ENCODE measurements around the gene RGN.
"Not testable (repeated sequence)": the region's sequence is repeated elsewhere in the genome, so short reads cannot be mapped to it uniquely, and the experiment has no call there.

Gene RGN

GRCh38 chrX:47078129-47079043 lies at the start of gene RGN:
RGN (plus strand) TSS chrX:47078443; CDS start chrX:47081145, 2,702 bp downstream.
- DNase-seq = peak; percentile 60

- DNase-seq = no peak
Observed at GRCh38 chrX:47030339-47030738, 47.9 kb upstream of the RGN start.

- no peak for DNase-seq
Observed at GRCh38 chrX:47047989-47048388, 30.3 kb upstream of the RGN start.

- DNase-seq = no peak
Observed at GRCh38 chrX:47059142-47059874, 18.9 kb upstream of the RGN start.

- no peak for DNase-seq
Observed at GRCh38 chrX:47060708-47061107, 17.5 kb upstream of the RGN start.

GRCh38 chrX:47061238-47061919 lies 16.9 kb upstream of the RGN start:
- no peak for DNase-seq

- no peak for DNase-seq
Observed at GRCh38 chrX:47063179-47063578, 15.1 kb upstream of the RGN start.

GRCh38 chrX:47068214-47068613 lies 10.0 kb upstream of the RGN start:
- no peak for DNase-seq

GRCh38 chrX:47068720-47069119 lies 9.5 kb upstream of the RGN start:
- DNase-seq = no peak

GRCh38 chrX:47080215-47080914 lies 2.1 kb downstream of the RGN start:
- DNase-seq = no peak

- no peak for DNase-seq
Observed at GRCh38 chrX:47080915-47081236, 2.6 kb downstream of the RGN start.

GRCh38 chrX:47091149-47091775 lies 13.0 kb downstream of the RGN start:
- DNase-seq = no peak

- DNase-seq = no peak
Observed at GRCh38 chrX:47093248-47093647, 15.0 kb downstream of the RGN start.

GRCh38 chrX:47093860-47094259 lies 15.6 kb downstream of the RGN start:
- no peak for DNase-seq

GRCh38 chrX:47097018-47097417 lies 18.8 kb downstream of the RGN start:
- no peak for DNase-seq

- DNase-seq = no peak
Observed at GRCh38 chrX:47098338-47099094, 20.3 kb downstream of the RGN start.

- DNase-seq = no peak
Observed at GRCh38 chrX:47101206-47101605, 23.0 kb downstream of the RGN start.

GRCh38 chrX:47110936-47111615 lies 32.8 kb downstream of the RGN start:
- DNase-seq = not testable (repeated sequence)

GRCh38 chrX:47112316-47112954 lies 34.2 kb downstream of the RGN start:
- DNase-seq = no peak

- not testable (repeated sequence) for DNase-seq
Observed at GRCh38 chrX:47116551-47117110, 38.4 kb downstream of the RGN start.
